HepG2 (cell line): ENCODE data around the gene ZNF20. TPM values are rescaled to one million over a fixed set of nuclear protein-coding genes. Genes with fewer than 3 reads are reported as not detected.
A peak's percentile ranks its signal among the peaks of the same experiment; 100 is the strongest.

Source experiments
- FOSL1 ChIP-seq: sonication (generic); formaldehyde crosslinking; IDR thresholded peaks from 2 replicates; pipeline ENCODE4 v1.9.0; 2021; ENCODE audit warnings: missing genetic modification reagents, borderline replicate concordance
- GATAD2A ChIP-seq: IDR thresholded peaks from 2 replicates; pipeline ENCODE4 v1.6.1; 2016
- KAT2B ChIP-seq: fragments of 150-350 bp; IDR thresholded peaks from 2 replicates; pipeline ENCODE4 v1.6.1; 2014; ENCODE audit warnings: low read depth, low read length, borderline replicate concordance
- KDM6A ChIP-seq: IDR thresholded peaks from 2 replicates; pipeline ENCODE4 v1.6.1; 2016; ENCODE audit warnings: low read depth
- KMT2A ChIP-seq: sonication (generic); formaldehyde crosslinking; IDR thresholded peaks from 2 replicates; pipeline ENCODE4 v1.4.0; 2020; ENCODE audit warnings: missing genetic modification reagents
- MAFK ChIP-seq, 2 experiments: IDR thresholded peaks in 1 of 2; conservative IDR thresholded peaks in 1 of 2; 2 replicates each; pipeline ENCODE4 v1.6.1; 2011; ENCODE audit warnings: improper control_type of control experiment in 2 of 2, low read length in 2 of 2
- MIXL1 ChIP-seq: IDR thresholded peaks from 2 replicates; pipeline ENCODE4 v1.6.1; 2016
- SKI ChIP-seq: fragments of 450-650 bp; IDR thresholded peaks from one replicate; pipeline ENCODE4 v1.6.1; 2018; ENCODE audit warnings: mild to moderate bottlenecking; ENCODE audit not compliant: partially characterized antibody
- STAG1 ChIP-seq: sonication (generic); formaldehyde crosslinking; IDR thresholded peaks from 2 replicates; pipeline ENCODE4 v1.4.0; 2020; ENCODE audit warnings: missing genetic modification reagents
- TBX2 ChIP-seq: sonication (generic); formaldehyde crosslinking; IDR thresholded peaks from 2 replicates; pipeline ENCODE4 v1.5.0; 2020; ENCODE audit warnings: missing genetic modification reagents, mild to moderate bottlenecking, borderline replicate concordance
- TEAD3 ChIP-seq: optimal IDR thresholded peaks from 2 replicates; pipeline ENCODE3; 2016; ENCODE audit warnings: borderline replicate concordance
- THYN1 ChIP-seq: sonication (generic); formaldehyde crosslinking; IDR thresholded peaks from 2 replicates; pipeline ENCODE4 v1.8.1; 2023; ENCODE audit warnings: low read depth, mild to moderate bottlenecking, moderate library complexity, missing genetic modification reagents, borderline replicate concordance
- ZNF558 ChIP-seq: sonication (generic); formaldehyde crosslinking; IDR thresholded peaks from 2 replicates; pipeline ENCODE4 v1.9.0; 2022; ENCODE audit warnings: mild to moderate bottlenecking, missing genetic modification reagents, borderline replicate concordance
- polyA plus RNA-seq, 8 experiments: library from polyadenylated mRNA; depleted of rRNA in 3 of 8; stranded (reverse) in 7 of 8; unstranded in 1 of 8; fragments of >200 nt; fragmentation: Illumina TruSeq in 4 of 8; extraction: Trizol in 4 of 8; gene quantifications; 2 replicates each; pipeline versions ENCODE4 v1.2.1 to v1.2.3, GENCODE V29; 2011 to 2016; ENCODE audit warnings: low read depth in 4 of 8, missing spikeins in 1 of 8, mixed read lengths in 1 of 8; ENCODE audit not compliant: insufficient read depth in 1 of 8
- total RNA-seq, 5 experiments: library from RNA; depleted of rRNA; stranded (reverse); fragments of >200 nt; fragmentation: Illumina TruSeq; extraction: Trizol; gene quantifications; 2 replicates each; pipeline ENCODE4 v1.2.3, GENCODE V29; 2016; ENCODE audit warnings: low read depth in 1 of 5
- TF ChIP-seq, protein P1 (sequence below): sonication (generic); formaldehyde crosslinking; IDR thresholded peaks from 2 replicates; pipeline ENCODE4 v1.5.0; 2020; ENCODE audit warnings: mild to moderate bottlenecking, missing genetic modification reagents
- TF ChIP-seq, protein P2 (sequence below): sonication (generic); formaldehyde crosslinking; IDR thresholded peaks from 2 replicates; pipeline ENCODE4 v1.4.0; 2020; ENCODE audit warnings: missing genetic modification reagents
- TF ChIP-seq, protein P3 (sequence below): sonication (generic); formaldehyde crosslinking; IDR thresholded peaks from 2 replicates; pipeline ENCODE4 v1.5.0; 2020; ENCODE audit warnings: mild to moderate bottlenecking, missing genetic modification reagents, moderate library complexity
- TF ChIP-seq, protein P4 (sequence below): sonication (generic); formaldehyde crosslinking; IDR thresholded peaks from 2 replicates; pipeline ENCODE4 v1.4.0; 2020; ENCODE audit warnings: missing genetic modification reagents, mild to moderate bottlenecking, borderline replicate concordance
- TF ChIP-seq, protein P5 (sequence below), 2 experiments: sonication (generic) in 1 of 2; formaldehyde crosslinking in 1 of 2; IDR thresholded peaks; 2 replicates each; pipeline versions ENCODE4 v1.4.0 to v1.6.1; 2018 to 2020; ENCODE audit warnings: missing genetic modification reagents in 2 of 2, borderline replicate concordance in 1 of 2, low read depth in 1 of 2, mild to moderate bottlenecking in 1 of 2, missing biosample characterization in 1 of 2
- TF ChIP-seq, protein P6 (sequence below): IDR thresholded peaks from 2 replicates; pipeline ENCODE4 v1.6.1; 2016; ENCODE audit warnings: low read depth

Gene ZNF20
- total and polyA plus RNA-seq, 2 of the 13 experiments (the other 11 are each of a cell fraction or from before 2014, with no cell fraction given) = 1.6 to 8.0 TPM

DNA sequence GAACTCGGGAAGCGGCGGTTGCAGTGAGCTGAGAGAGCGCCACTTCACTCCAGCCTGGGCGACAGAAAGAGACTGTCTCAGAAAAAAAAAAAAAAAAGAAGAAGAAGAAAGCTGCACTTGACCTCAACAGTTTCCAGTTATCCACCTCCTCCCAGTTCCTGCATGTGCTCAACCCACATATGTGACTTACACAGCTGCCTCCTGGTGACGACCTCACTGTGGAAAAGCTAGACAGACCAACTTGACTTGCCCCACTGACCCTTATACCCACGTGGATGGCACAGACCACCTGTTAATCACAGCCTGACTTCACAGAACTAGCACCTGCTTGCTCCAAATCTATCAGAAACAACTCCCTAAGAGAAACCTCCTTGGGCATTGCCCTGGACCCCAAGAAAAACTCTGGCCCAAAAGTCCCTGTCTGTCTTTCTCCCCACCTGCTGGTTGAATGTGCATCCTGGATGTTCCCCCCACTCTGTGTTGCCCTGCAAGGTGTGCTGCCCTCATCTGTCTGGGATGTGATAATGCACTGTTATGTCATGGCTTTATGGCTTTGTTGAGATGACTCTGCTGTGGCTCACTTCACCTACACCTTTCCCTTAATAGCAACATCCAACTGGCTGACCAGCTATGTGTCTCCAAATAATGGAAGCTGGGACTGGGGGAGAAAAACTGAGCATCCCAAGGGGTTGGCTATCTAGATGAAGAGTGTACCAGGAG lies 2.8 kb downstream of the ZNF20 start (continued):
- TF ChIP-seq, protein P1, sequence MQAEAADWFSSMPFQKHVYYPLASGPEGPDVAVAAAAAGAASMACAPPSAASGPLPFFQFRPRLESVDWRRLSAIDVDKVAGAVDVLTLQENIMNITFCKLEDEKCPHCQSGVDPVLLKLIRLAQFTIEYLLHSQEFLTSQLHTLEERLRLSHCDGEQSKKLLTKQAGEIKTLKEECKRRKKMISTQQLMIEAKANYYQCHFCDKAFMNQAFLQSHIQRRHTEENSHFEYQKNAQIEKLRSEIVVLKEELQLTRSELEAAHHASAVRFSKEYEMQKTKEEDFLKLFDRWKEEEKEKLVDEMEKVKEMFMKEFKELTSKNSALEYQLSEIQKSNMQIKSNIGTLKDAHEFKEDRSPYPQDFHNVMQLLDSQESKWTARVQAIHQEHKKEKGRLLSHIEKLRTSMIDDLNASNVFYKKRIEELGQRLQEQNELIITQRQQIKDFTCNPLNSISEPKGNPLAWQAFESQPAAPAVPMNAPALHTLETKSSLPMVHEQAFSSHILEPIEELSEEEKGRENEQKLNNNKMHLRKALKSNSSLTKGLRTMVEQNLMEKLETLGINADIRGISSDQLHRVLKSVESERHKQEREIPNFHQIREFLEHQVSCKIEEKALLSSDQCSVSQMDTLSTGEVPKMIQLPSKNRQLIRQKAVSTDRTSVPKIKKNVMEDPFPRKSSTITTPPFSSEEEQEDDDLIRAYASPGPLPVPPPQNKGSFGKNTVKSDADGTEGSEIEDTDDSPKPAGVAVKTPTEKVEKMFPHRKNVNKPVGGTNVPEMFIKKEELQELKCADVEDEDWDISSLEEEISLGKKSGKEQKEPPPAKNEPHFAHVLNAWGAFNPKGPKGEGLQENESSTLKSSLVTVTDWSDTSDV (CRISPR knock-in tag) = no peak
- TF ChIP-seq GATAD2A (CRISPR knock-in tag) (0 out of 2 replicates have a peak, but pooled peaks have one; percentile 36), MIXL1 (CRISPR knock-in tag) (no peak), STAG1 (CRISPR knock-in tag) (peak; percentile 74), TBX2 (no peak), KAT2B (no peak), MAFK (conservative IDR thresholded peaks at IDR 0.05 in 1 of 2, IDR thresholded peaks at IDR 0.05 in 1 of 2; ENCODE audit: low read length in 2 of 2) (no peak), KDM6A (CRISPR knock-in tag) (peak; percentile 6; the same call in 1 of the 2 replicates), KMT2A (0 out of 2 replicates have a peak, but pooled peaks have one; percentile 51), THYN1 (CRISPR knock-in tag) (no peak), ZNF558 (CRISPR knock-in tag) (no peak), TEAD3 (peak; percentile 88), SKI (no peak), FOSL1 (no peak)
- TF ChIP-seq, protein P2, sequence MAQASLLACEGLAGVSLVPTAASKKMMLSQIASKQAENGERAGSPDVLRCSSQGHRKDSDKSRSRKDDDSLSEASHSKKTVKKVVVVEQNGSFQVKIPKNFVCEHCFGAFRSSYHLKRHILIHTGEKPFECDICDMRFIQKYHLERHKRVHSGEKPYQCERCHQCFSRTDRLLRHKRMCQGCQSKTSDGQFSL (CRISPR knock-in tag) = peak; percentile 97
- TF ChIP-seq, protein P3, sequence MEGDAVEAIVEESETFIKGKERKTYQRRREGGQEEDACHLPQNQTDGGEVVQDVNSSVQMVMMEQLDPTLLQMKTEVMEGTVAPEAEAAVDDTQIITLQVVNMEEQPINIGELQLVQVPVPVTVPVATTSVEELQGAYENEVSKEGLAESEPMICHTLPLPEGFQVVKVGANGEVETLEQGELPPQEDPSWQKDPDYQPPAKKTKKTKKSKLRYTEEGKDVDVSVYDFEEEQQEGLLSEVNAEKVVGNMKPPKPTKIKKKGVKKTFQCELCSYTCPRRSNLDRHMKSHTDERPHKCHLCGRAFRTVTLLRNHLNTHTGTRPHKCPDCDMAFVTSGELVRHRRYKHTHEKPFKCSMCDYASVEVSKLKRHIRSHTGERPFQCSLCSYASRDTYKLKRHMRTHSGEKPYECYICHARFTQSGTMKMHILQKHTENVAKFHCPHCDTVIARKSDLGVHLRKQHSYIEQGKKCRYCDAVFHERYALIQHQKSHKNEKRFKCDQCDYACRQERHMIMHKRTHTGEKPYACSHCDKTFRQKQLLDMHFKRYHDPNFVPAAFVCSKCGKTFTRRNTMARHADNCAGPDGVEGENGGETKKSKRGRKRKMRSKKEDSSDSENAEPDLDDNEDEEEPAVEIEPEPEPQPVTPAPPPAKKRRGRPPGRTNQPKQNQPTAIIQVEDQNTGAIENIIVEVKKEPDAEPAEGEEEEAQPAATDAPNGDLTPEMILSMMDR (CRISPR knock-in tag) = peak; percentile 86
- TF ChIP-seq, protein P4, sequence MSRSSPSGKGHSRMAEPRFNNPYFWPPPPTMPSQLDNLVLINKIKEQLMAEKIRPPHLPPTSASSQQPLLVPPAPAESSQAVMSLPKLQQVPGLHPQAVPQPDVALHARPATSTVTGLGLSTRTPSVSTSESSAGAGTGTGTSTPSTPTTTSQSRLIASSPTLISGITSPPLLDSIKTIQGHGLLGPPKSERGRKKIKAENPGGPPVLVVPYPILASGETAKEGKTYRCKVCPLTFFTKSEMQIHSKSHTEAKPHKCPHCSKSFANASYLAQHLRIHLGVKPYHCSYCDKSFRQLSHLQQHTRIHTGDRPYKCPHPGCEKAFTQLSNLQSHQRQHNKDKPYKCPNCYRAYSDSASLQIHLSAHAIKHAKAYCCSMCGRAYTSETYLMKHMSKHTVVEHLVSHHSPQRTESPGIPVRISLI (CRISPR knock-in tag) = no peak
- TF ChIP-seq, protein P5, sequence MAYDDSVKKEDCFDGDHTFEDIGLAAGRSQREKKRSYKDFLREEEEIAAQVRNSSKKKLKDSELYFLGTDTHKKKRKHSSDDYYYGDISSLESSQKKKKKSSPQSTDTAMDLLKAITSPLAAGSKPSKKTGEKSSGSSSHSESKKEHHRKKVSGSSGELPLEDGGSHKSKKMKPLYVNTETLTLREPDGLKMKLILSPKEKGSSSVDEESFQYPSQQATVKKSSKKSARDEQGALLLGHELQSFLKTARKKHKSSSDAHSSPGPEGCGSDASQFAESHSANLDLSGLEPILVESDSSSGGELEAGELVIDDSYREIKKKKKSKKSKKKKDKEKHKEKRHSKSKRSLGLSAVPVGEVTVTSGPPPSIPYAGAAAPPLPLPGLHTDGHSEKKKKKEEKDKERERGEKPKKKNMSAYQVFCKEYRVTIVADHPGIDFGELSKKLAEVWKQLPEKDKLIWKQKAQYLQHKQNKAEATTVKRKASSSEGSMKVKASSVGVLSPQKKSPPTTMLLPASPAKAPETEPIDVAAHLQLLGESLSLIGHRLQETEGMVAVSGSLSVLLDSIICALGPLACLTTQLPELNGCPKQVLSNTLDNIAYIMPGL (CRISPR knock-in tag; IDR thresholded peaks at IDR 0.05; ENCODE audit: borderline replicate concordance in 1 of 2, low read depth in 1 of 2) = peak; percentile 69 to 93
- TF ChIP-seq, protein P6, sequence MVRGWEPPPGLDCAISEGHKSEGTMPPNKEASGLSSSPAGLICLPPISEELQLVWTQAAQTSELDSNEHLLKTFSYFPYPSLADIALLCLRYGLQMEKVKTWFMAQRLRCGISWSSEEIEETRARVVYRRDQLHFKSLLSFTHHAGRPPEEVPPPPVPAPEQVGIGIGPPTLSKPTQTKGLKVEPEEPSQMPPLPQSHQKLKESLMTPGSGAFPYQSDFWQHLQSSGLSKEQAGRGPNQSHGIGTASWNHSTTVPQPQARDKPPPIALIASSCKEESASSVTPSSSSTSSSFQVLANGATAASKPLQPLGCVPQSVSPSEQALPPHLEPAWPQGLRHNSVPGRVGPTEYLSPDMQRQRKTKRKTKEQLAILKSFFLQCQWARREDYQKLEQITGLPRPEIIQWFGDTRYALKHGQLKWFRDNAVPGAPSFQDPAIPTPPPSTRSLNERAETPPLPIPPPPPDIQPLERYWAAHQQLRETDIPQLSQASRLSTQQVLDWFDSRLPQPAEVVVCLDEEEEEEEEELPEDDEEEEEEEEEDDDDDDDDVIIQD (CRISPR knock-in tag) = 0 out of 2 replicates have a peak, but pooled peaks have one; percentile 25
